GM12878 (cell line): ENCODE measurements around the gene TNFSF13.

Experiments used
- CTCF ChIP-seq, 3 experiments: IDR thresholded peaks in 2 of 3; conservative IDR thresholded peaks in 1 of 3; 2 replicates each; pipeline ENCODE4 v1.5.1; 2011; ENCODE audit warnings: low read depth in 3 of 3, low read length in 3 of 3, mild to moderate bottlenecking in 3 of 3, control low read depth in 2 of 3, moderate library complexity in 2 of 3, inconsistent platforms in 1 of 3, mixed read lengths in 1 of 3; ENCODE audit not compliant: control insufficient read depth in 2 of 3, insufficient read depth in 1 of 3; ENCODE audit errors: extremely low read depth in 1 of 3
- EZH2 ChIP-seq: IDR thresholded peaks from 2 replicates; pipeline ENCODE4 v1.6.1; 2012; ENCODE audit warnings: low read depth, mild to moderate bottlenecking, control low read depth, inconsistent platforms, low read length, borderline replicate concordance; ENCODE audit not compliant: control insufficient read depth

DNA sequence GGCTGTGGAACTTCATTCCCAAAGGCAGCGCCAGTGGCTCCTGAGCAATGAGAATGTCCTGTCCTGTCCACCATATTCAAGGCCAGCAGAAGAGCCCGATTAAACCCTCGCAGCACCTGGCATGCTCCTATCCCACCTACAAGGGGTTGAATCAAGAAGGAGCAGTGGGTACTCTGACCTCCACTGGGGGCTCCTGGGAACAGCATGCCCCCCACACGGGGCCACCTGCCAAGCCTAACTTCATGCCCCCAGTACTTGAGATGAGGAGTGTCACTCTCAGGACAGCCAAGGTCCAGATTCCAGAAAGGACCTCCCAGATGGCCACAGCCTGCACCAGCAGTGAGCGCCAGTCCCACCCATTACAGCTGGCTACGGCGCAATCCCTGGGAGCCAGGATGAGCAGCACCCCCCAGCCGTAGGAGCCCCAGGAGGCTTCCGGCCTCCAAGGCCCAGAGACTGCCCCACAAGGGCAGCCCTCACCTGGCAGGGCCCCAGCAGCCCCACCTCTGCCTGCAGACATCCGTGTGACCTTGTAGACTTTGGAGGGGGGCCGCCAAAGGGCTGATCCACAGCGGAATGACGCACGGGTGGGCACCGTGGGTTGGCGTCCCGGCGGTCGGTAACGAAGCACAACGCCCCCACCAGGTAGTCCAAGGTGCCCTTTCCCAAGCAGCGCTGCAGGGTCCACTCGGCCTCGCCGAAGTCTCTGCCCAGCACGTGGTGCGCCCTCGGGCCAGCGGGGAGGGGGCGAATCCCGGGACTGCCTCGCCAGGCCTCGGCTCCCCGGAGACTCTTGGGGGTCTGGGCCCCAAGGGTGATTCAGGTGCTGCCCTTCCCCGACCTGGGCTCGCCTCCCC lies 24.1 kb downstream of the TNFSF13 start:
- TF ChIP-seq EZH2: no peak
- TF ChIP-seq CTCF (IDR thresholded peaks at IDR 0.05 in 2 of 3, conservative IDR thresholded peaks at IDR 0.05 in 1 of 3; ENCODE audit: control insufficient read depth in 2 of 3, extremely low read depth in 1 of 3, insufficient read depth in 1 of 3, low read depth in 3 of 3, low read length in 3 of 3): no peak
